GM12892 (cell line): ENCODE data around the gene SNAP47.

ENCODE experiments used
- POLR2A ChIP-seq: IDR thresholded peaks from 2 replicates; pipeline ENCODE4 v1.6.1; 2011; ENCODE audit warnings: low read depth, low read length, control low read depth
- POLR2AphosphoS5 ChIP-seq: IDR thresholded peaks from 2 replicates; pipeline ENCODE4 v1.6.1; 2011; ENCODE audit warnings: low read depth, low read length, control low read depth
- TAF1 ChIP-seq: IDR thresholded peaks from 2 replicates; pipeline ENCODE4 v1.6.1; 2011; ENCODE audit warnings: low read depth, mild to moderate bottlenecking, control low read depth, low read length, borderline replicate concordance

GRCh38 chr1:227738820-227739219, 3.6 kb downstream of the SNAP47 start:
- no peak for TF ChIP-seq POLR2A
- no peak for TF ChIP-seq POLR2AphosphoS5
- TF ChIP-seq TAF1 = no peak
